ENCODE measurements around the gene ISL2.

GRCh38 chr15:76341366-76342057 is 4.9 kb downstream of the ISL2 start:
- no peak for TF ChIP-seq POLR2AphosphoS5 (IDR thresholded peaks at IDR 0.05)
- TF ChIP-seq POLR2A (IDR thresholded peaks at IDR 0.05): no peak
- TF ChIP-seq EP300 (IDR thresholded peaks at IDR 0.05; ENCODE audit: low read depth): no peak
- TF ChIP-seq CTCF (IDR thresholded peaks at IDR 0.05): no peak
